ENCODE results near the gene SHC4.

SHC4 gene

GRCh38 chr15:48930735-48931134 lies 33.0 kb downstream of the SHC4 start:
- H3K4me3 ChIP-seq (replicated peaks; ENCODE audit: low read depth, low read length), result no peak overlapping the region
- no peak for DNase-seq (ENCODE audit: extremely low read depth, low read depth)
- no peak for TF ChIP-seq CTCF (IDR thresholded peaks at IDR 0.05; ENCODE audit: low read depth, low read length, missing control alignments)

- no peak for DNase-seq (ENCODE audit: extremely low read depth, low read depth)
- no peak for TF ChIP-seq CTCF (IDR thresholded peaks at IDR 0.05; ENCODE audit: low read depth, low read length, missing control alignments)
- no peak overlapping the region for H3K4me3 ChIP-seq (replicated peaks; ENCODE audit: low read depth, low read length)
These were observed 34.1 kb downstream of the SHC4 start for GRCh38 chr15:48929661-48930060.

DNA sequence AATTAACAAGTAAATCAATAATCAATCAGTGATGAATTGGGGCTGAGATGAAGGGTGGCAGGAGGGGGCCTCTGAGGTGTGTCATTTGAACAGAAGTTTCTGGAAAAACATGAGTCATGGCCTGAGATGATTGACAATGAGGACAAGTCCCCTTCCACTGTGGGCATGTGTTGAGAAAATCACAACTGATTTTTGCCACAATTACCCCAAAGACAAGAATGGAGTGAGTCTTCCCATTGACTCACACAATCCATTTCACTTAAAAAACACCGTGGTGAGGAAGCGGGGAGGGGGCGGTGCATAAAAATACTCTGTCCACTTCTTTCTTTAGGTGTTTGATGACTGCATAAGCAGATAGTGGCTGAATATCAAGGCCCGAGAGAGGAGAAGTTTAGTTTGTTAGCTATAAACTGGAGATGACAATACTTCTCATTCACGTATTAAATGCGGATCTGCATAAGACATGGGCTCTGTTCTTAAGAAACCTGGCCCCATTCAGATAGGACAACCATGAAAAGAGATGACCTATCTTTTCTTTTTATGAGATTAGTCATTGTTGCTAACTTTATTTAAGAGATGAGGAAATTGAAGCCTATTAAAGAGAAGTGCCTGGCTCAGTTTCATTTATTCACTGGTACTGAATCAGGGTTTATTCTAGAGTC lies 34.7 kb downstream of the SHC4 start:
- no peak for DNase-seq (ENCODE audit: extremely low read depth, low read depth)
- no peak overlapping the region for H3K4me3 ChIP-seq (replicated peaks; ENCODE audit: low read depth, low read length)
- no peak for TF ChIP-seq CTCF (IDR thresholded peaks at IDR 0.05; ENCODE audit: low read depth, low read length, missing control alignments)

DNA sequence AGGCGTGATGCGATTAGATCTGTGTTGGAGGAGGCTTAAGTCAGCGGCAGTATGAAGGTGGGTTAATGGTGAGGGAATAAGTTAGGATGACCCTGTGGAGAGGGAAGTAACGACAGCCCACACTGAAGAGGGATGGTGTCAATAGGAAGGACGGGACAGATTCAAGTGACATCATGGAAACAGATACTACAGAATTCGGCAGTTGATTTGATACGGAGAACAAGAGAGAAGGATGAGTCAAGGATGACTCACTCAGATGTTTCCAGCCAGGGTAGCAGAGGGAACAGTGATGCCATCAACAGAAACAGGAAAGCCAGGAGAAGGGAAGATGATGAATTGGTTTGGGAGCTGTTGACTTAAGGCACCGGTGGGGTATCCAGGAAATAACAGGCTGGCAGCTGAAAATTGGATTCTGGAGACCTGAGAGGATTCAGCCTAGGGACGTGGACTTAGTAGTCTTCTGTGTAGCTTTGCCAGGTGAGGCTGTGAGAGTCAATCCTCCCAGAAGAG lies 38.0 kb downstream of the SHC4 start:
- TF ChIP-seq CTCF (IDR thresholded peaks at IDR 0.05; ENCODE audit: low read depth, low read length, missing control alignments), result no peak
- peak; percentile 88 for DNase-seq (ENCODE audit: extremely low read depth, low read depth)
- H3K4me3 ChIP-seq (replicated peaks; ENCODE audit: low read depth, low read length), result no peak overlapping the region

DNA sequence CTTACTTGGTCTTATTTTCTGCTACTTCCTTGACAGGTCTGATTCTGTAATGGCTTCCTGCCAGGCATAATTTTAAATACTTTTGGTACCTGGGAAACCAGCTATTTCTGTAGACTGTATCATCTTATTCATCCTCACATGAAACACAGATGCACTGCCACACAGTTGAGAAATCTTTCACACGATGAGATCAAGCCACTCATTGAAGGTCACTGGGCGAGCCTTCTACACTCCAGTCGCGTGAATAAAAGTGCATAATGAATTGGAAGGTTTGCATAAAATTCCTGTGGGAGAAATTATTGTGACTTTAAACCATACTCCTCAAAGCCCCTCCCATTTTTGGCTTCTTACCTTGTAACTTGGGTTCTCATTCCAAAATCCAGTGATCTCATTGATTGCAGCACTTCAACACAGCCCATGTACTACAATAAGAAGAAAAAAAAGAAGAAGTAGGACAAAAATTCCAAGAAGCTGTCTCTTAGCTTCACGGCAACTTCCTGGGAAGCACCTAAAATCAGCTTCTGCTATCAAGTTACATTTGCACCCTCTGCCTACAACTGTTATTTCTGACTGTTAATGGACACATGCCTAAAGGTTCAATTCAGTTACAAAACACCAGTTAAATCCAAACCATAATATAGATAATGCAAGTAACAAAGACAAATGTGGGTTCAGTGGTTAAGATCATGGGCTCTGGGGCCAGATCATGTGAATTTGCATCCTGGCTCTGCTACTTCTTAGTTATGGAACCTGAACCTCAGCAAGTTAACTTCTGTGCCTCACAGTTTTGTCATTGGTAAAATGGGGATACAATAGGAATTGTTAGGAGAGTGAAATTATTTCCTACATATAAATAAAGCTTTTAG lies 39.0 kb downstream of the SHC4 start:
- no peak for TF ChIP-seq CTCF (IDR thresholded peaks at IDR 0.05; ENCODE audit: low read depth, low read length, missing control alignments)
- no peak for DNase-seq (ENCODE audit: extremely low read depth, low read depth)
- no peak overlapping the region for H3K4me3 ChIP-seq (replicated peaks; ENCODE audit: low read depth, low read length)

DNA sequence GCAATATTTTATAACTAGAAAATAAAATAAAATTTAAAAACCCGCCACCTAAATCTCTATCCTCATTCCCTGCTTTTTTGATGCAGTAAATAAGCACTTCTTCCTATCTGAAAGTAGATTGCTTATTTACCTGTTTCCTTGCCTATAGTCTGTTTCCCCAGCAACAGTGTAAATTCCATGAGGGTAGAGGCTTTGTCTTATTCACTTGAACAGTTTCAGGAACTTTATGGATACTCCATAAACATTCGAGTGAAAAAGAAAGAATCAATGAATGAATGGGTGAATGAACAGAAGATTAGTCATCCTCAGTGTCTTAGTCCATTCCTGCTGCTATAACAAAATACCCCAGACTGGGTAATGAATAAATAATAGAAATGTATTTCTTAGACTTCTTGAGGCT lies 41.7 kb downstream of the SHC4 start:
- TF ChIP-seq CTCF (IDR thresholded peaks at IDR 0.05; ENCODE audit: low read depth, low read length, missing control alignments), result no peak
- no peak for DNase-seq (ENCODE audit: extremely low read depth, low read depth)
- no peak overlapping the region for H3K4me3 ChIP-seq (replicated peaks; ENCODE audit: low read depth, low read length)

Data from HFF-Myc (cell line).